Measurements from ENCODE around the gene EYA2.

Gene EYA2

GRCh38 chr20:47032933-47033578 lies 138.4 kb downstream of the EYA2 start:
- in situ Hi-C loops (cut with HindIII; ENCODE audit: low sequenced_read_pairs): no loop called here
- no peak for DNase-seq (ENCODE audit: low read depth, low spot score)
- no peak for TF ChIP-seq CTCF (IDR thresholded peaks at IDR 0.05; ENCODE audit: low read depth, low read length)
- no peak overlapping the region for H3K4me3 ChIP-seq (ENCODE audit: low read depth, low read length)

- TF ChIP-seq CTCF (IDR thresholded peaks at IDR 0.05; ENCODE audit: low read depth, low read length): no peak
- no peak for DNase-seq (ENCODE audit: low read depth, low spot score)
- H3K4me3 ChIP-seq (ENCODE audit: low read depth, low read length): no peak overlapping the region
- in situ Hi-C loops (cut with HindIII; ENCODE audit: low sequenced_read_pairs): no loop called here
Observed at GRCh38 chr20:47033665-47034064, 139.0 kb downstream of the EYA2 start.

GRCh38 chr20:47035026-47035590 lies 140.5 kb downstream of the EYA2 start:
- no peak for TF ChIP-seq CTCF (IDR thresholded peaks at IDR 0.05; ENCODE audit: low read depth, low read length)
- no peak for DNase-seq (ENCODE audit: low read depth, low spot score)
- no peak overlapping the region for H3K4me3 ChIP-seq (ENCODE audit: low read depth, low read length)
- in situ Hi-C loops (cut with HindIII; ENCODE audit: low sequenced_read_pairs): no loop called here

GRCh38 chr20:47036091-47036870 lies 141.6 kb downstream of the EYA2 start:
- no peak for TF ChIP-seq CTCF (IDR thresholded peaks at IDR 0.05; ENCODE audit: low read depth, low read length)
- DNase-seq (ENCODE audit: low read depth, low spot score): no peak
- H3K4me3 ChIP-seq (ENCODE audit: low read depth, low read length): no peak overlapping the region
- in situ Hi-C loops (cut with HindIII; ENCODE audit: low sequenced_read_pairs): no loop called here

GRCh38 chr20:47038566-47039560 lies 144.2 kb downstream of the EYA2 start:
- H3K4me3 ChIP-seq (ENCODE audit: low read depth, low read length): no peak overlapping the region
- no peak for DNase-seq (ENCODE audit: low read depth, low spot score)
- no peak for TF ChIP-seq CTCF (IDR thresholded peaks at IDR 0.05; ENCODE audit: low read depth, low read length)
- in situ Hi-C loops (cut with HindIII; ENCODE audit: low sequenced_read_pairs): no loop called here
